Right atrium auricular region (tissue), 2 donors: ENCODE data around the gene ALX4. TPM values are rescaled to one million over a fixed set of nuclear protein-coding genes. Genes with fewer than 3 reads are reported as not detected.

Experiments
- DNase-seq: peaks from one replicate; pipeline ENCODE4 v3.0.0-alpha.2; 2019; ENCODE audit warnings: low spot score
- H3K27ac ChIP-seq, 2 donors: fragments of 200-600 bp; sonication (generic); 1 replicate in 1 of 2; 2 replicates in 1 of 2; pipeline ENCODE4 v1.5.1; 2016 to 2019
- H3K27me3 ChIP-seq, 2 donors: fragments of 200-600 bp; sonication (generic); one replicate each; pipeline versions ENCODE4 v1.5.1 to v1.6.0; 2017 to 2019
- H3K36me3 ChIP-seq: fragments of 200-600 bp; sonication (generic); one replicate; pipeline ENCODE4 v1.5.1; 2016
- H3K4me1 ChIP-seq, 2 donors: fragments of 200-600 bp; sonication (generic); one replicate each; pipeline versions ENCODE4 v1.5.1 to v1.6.0; 2017 to 2019
- H3K4me3 ChIP-seq, 2 donors: fragments of 200-600 bp; sonication (generic); 1 replicate in 1 of 2; 2 replicates in 1 of 2; pipeline ENCODE4 v1.5.1; 2017 to 2019; ENCODE audit warnings: mild to moderate bottlenecking in 1 of 2, moderate library complexity in 1 of 2
- H3K9me3 ChIP-seq, 2 donors: fragments of 200-600 bp; sonication (generic); one replicate each; pipeline ENCODE4 v1.5.1; 2019
- CTCF ChIP-seq, 2 donors: fragments of 200-600 bp; sonication (generic); IDR thresholded peaks; one replicate each; pipeline ENCODE4 v1.5.1; 2019; ENCODE audit warnings: antibody characterized with exemption in 2 of 2
- total RNA-seq, 2 donors: library from RNA; depleted of rRNA; stranded (reverse); fragments of >200 nt; gene quantifications; one replicate each; pipeline ENCODE4 v1.1.0, GENCODE V29; 2016

Gene ALX4
- total RNA-seq, 2 donors from 2014 or later: 0.07 TPM; not detected in 1

GRCh38 chr11:44313761-44314489, 4.0 kb upstream of the ALX4 start:
- no peak for DNase-seq
- no peak overlapping the region for H3K27ac ChIP-seq
- no peaks in the 10 kb centered on the region for H3K36me3 ChIP-seq
- H3K4me1 ChIP-seq: peaks cover 0 to 35% of the 10 kb centered on the region in 2 donors
- peaks cover 64 to 66% of the 10 kb centered on the region in 2 donors for H3K27me3 ChIP-seq
- no peak overlapping the region for H3K4me3 ChIP-seq
- no peak for TF ChIP-seq CTCF (IDR thresholded peaks at IDR 0.05)
- H3K9me3 ChIP-seq: no peaks in the 10 kb centered on the region

GRCh38 chr11:44312876-44313275, 2.9 kb upstream of the ALX4 start:
- H3K36me3 ChIP-seq: no peaks in the 10 kb centered on the region
- H3K9me3 ChIP-seq: no peaks in the 10 kb centered on the region
- H3K27ac ChIP-seq: no peak overlapping the region
- peaks cover 0 to 35% of the 10 kb centered on the region in 2 donors for H3K4me1 ChIP-seq
- DNase-seq: no peak
- H3K27me3 ChIP-seq: peaks cover 64 to 71% of the 10 kb centered on the region in 2 donors
- no peak overlapping the region for H3K4me3 ChIP-seq
- TF ChIP-seq CTCF (IDR thresholded peaks at IDR 0.05): no peak

GRCh38 chr11:44311339-44312261, 1.7 kb upstream of the ALX4 start:
- Histone ChIP-seq H3K4me3 (no peak overlapping the region), H3K27me3 (peaks cover 53 to 71% of the 10 kb centered on the region in 2 donors), H3K27ac (no peak overlapping the region), H3K9me3 (no peaks in the 10 kb centered on the region), H3K4me1 (peaks cover 0 to 30% of the 10 kb centered on the region in 2 donors), H3K36me3 (no peaks in the 10 kb centered on the region)
- DNase-seq: no peak
- TF ChIP-seq CTCF (IDR thresholded peaks at IDR 0.05): no peak

- H3K36me3 ChIP-seq: no peaks in the 10 kb centered on the region
- H3K4me1 ChIP-seq: peaks cover 0 to 27% of the 10 kb centered on the region in 2 donors
- no peak for TF ChIP-seq CTCF (IDR thresholded peaks at IDR 0.05)
- H3K9me3 ChIP-seq: no peaks in the 10 kb centered on the region
- no peak for DNase-seq
- peaks cover 52 to 69% of the 10 kb centered on the region in 2 donors for H3K27me3 ChIP-seq
- no peak overlapping the region for H3K27ac ChIP-seq
- H3K4me3 ChIP-seq: peak overlapping the region in 1 of 2 donors; percentile 46
Measured at GRCh38 chr11:44310463-44311272, 729 bp upstream of the ALX4 start.

GRCh38 chr11:44310206-44310462, 195 bp upstream of the ALX4 start:
- peaks cover 0 to 31% of the 10 kb centered on the region in 2 donors for H3K4me1 ChIP-seq
- H3K36me3 ChIP-seq: no peaks in the 10 kb centered on the region
- no peak overlapping the region for H3K27ac ChIP-seq
- H3K4me3 ChIP-seq: peak overlapping the region in 1 of 2 donors; percentile 46
- DNase-seq: no peak
- TF ChIP-seq CTCF (IDR thresholded peaks at IDR 0.05): no peak
- H3K9me3 ChIP-seq: no peaks in the 10 kb centered on the region
- H3K27me3 ChIP-seq: peaks cover 54 to 68% of the 10 kb centered on the region in 2 donors
